Activated CD8-positive, alpha-beta memory T cell treated with anti-CD3 and anti-CD28 coated beads, Interleukin-2, amount 10 ng/mL, durations not matched to agents 7 days and 5 days (primary cell): ENCODE measurements around the gene SLC39A7. TPM values are rescaled to one million over a fixed set of nuclear protein-coding genes. Genes with fewer than 3 reads are reported as not detected.
"Not testable (repeated sequence)": the region's sequence is repeated elsewhere in the genome, so short reads cannot be mapped to it uniquely, and the experiment has no call there.

Experiments
- ATAC-seq: fragments of 150-1000 bp; cut with Tn5 transposase; one replicate; pipeline ENCODE4 v1.10.0; 2021; ENCODE audit warnings: moderate library complexity
- CTCF ChIA-PET: fragments of 350-600 bp; sonication (Branson Sonifier 250); formaldehyde crosslinking; loops from one replicate; lab custom pipeline; 2021; ENCODE audit warnings: antibody characterized with exemption; lab: Charles Lee
- DNase-seq: peaks from one replicate; pipeline ENCODE4 v3.0.0-alpha.2; 2020
- H3K27ac Mint-ChIP-seq: one replicate; pipeline ENCODE4 v1.8.0; 2021; ENCODE audit warnings: mild to moderate bottlenecking, mixed read lengths
- H3K27me3 Mint-ChIP-seq: one replicate; pipeline ENCODE4 v1.8.0; 2021; ENCODE audit warnings: mixed read lengths
- H3K36me3 Mint-ChIP-seq: one replicate; pipeline ENCODE4 v1.8.0; 2021; ENCODE audit warnings: mild to moderate bottlenecking, mixed read lengths
- H3K4me1 Mint-ChIP-seq: one replicate; pipeline ENCODE4 v1.8.0; 2021; ENCODE audit warnings: mixed read lengths
- H3K4me3 Mint-ChIP-seq: one replicate; pipeline ENCODE4 v1.8.0; 2021; ENCODE audit warnings: mild to moderate bottlenecking, moderate library complexity, mixed read lengths
- H3K9me3 Mint-ChIP-seq: one replicate; pipeline ENCODE4 v1.8.0; 2022; ENCODE audit warnings: low read depth, mixed read lengths
- total RNA-seq, 2 experiments: library from RNA; stranded (reverse); gene quantifications; one replicate each; pipeline ENCODE4 v1.2.3, GENCODE V29; 2021

Gene SLC39A7
- total RNA-seq, 2 experiments from 2014 or later: 50.1 to 63.9 TPM

GRCh38 chr6:33226503-33227120 lies 25.9 kb downstream of the SLC39A7 start:
- H3K36me3 Mint-ChIP-seq, H3K4me3 Mint-ChIP-seq, DNase-seq, H3K9me3 Mint-ChIP-seq, ATAC-seq, H3K27ac Mint-ChIP-seq, H3K4me1 Mint-ChIP-seq: not testable (repeated sequence)
- peaks cover 50% of the 10 kb centered on the region for H3K27me3 Mint-ChIP-seq
- CTCF ChIA-PET: interaction anchor here (0.5 to 1.6 kb wide), 3 partner anchors 11 to 21 kb away, joined by 3 to 5 read pairs (median 4); no protein-coding TSS in a partner anchor

DNA sequence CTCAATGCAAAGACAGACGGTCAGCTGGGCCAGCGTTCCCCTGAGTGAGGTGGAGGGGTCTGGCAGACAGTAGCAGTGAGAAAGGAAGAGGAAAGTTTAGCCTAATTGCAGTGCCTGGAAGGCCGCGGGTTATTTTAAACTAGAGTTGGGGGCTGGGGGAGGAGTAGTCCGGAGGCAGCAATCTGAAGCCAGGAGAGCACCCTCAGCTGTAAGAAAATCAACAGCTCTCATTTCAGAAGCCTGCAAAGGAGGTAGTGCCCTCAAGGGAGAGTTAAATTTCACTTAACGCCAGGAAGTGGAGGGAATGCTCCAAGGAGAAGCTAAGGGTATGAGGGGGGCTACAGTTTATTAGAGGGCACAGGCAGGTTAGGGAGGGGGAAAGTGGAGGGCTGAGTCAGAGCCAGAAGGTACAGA lies 34.6 kb downstream of the SLC39A7 start:
- no peaks in the 10 kb centered on the region for H3K36me3 Mint-ChIP-seq

DNA sequence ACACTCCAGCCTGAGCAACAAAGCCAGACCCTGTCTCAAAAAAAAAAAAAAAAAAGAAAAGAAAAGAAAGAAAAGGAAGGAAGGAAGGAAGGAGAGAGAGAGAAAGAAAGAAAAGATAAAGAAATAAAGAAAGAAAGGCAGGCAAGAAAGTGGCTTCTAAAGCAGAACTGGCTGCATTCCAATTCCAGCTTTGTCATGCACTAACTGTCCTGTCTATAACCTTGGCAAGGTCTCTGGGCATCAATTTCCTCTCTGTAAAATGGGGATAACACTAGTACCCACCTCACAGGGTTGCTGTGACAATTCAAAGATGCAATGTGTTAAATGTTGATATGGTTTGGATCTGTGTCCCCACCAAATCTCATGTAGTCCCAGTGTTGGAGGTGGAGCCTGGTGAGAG lies 35.7 kb downstream of the SLC39A7 start:
- Mint-ChIP-seq H3K4me1 (peaks cover 2% of the 10 kb centered on the region), H3K27ac (no peak overlapping the region), H3K27me3 (peaks cover 45% of the 10 kb centered on the region), H3K9me3 (no peaks in the 10 kb centered on the region), H3K4me3 (no peak overlapping the region), H3K36me3 (no peaks in the 10 kb centered on the region)
- DNase-seq (no peak), ATAC-seq (no peak)
- CTCF ChIA-PET: interaction anchor here (0.7 kb wide), 1 partner anchor 38 kb away, joined by 3 read pairs; no protein-coding TSS in a partner anchor

More for the DNA sequence above, 34.6 kb downstream of the SLC39A7 start:
- Mint-ChIP-seq H3K9me3 (no peaks in the 10 kb centered on the region), H3K27me3 (peaks cover 42% of the 10 kb centered on the region), H3K27ac (no peak overlapping the region), H3K4me3 (no peak overlapping the region), H3K4me1 (no peaks in the 10 kb centered on the region)
- DNase-seq (no peak), ATAC-seq (no peak)
- CTCF ChIA-PET: interaction anchor here (1.0 kb wide), 1 partner anchor 13 kb away, joined by 3 read pairs; no protein-coding TSS in a partner anchor

- Mint-ChIP-seq H3K36me3 (no peaks in the 10 kb centered on the region), H3K4me3 (no peak overlapping the region), H3K27ac (no peak overlapping the region), H3K9me3 (no peaks in the 10 kb centered on the region), H3K27me3 (peaks cover 45% of the 10 kb centered on the region), H3K4me1 (peaks cover 6% of the 10 kb centered on the region)
- no peak for ATAC-seq
- CTCF ChIA-PET: interaction anchor here (0.7 to 1.2 kb wide), 2 partner anchors 10 to 39 kb away, joined by 3 to 4 read pairs; no protein-coding TSS in a partner anchor
- no peak for DNase-seq
Measured at GRCh38 chr6:33236852-33237251, 36.2 kb downstream of the SLC39A7 start.

- no peak overlapping the region for H3K27ac Mint-ChIP-seq
- no peaks in the 10 kb centered on the region for H3K9me3 Mint-ChIP-seq
- no peak for DNase-seq
- no peaks in the 10 kb centered on the region for H3K36me3 Mint-ChIP-seq
- H3K4me1 Mint-ChIP-seq: peaks cover 12% of the 10 kb centered on the region
- CTCF ChIA-PET: interaction anchor here (1.0 to 1.4 kb wide), 4 partner anchors 11 to 113 kb away, joined by 3 to 5 read pairs (median 4); no protein-coding TSS in a partner anchor
- no peak overlapping the region for H3K4me3 Mint-ChIP-seq
- ATAC-seq: no peak
- H3K27me3 Mint-ChIP-seq: peaks cover 48% of the 10 kb centered on the region
Measured at GRCh38 chr6:33237741-33238140, 37.1 kb downstream of the SLC39A7 start.

DNA sequence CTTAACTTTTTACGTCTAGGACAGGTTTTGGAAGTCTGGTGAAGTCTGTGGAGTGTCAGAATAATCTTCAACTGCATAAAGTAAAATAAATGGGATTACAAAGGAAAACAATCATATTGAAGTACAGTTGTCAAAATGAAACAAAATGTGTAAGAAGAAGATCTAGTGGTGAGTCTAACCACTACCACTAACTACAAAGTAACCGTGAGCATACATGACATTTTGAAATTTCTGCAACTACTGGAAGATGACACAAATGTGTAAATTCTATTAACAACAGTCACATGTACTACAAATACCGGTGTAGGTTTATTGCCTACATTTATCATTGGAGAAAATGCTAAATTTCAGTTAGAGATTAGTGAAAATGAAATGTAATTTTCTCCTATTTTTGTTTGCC lies 41.3 kb downstream of the SLC39A7 start:
- H3K27ac Mint-ChIP-seq: no peak overlapping the region
- DNase-seq: no peak
- ATAC-seq: peak; percentile 75
- H3K9me3 Mint-ChIP-seq: no peaks in the 10 kb centered on the region
- peak overlapping the region; percentile 25 for H3K4me3 Mint-ChIP-seq
- peaks cover 12% of the 10 kb centered on the region for H3K4me1 Mint-ChIP-seq
- no peaks in the 10 kb centered on the region for H3K36me3 Mint-ChIP-seq
- H3K27me3 Mint-ChIP-seq: peaks cover 44% of the 10 kb centered on the region
- CTCF ChIA-PET: interaction anchor here (2.1 to 2.2 kb wide), 2 partner anchors 80 to 124 kb away, joined by 5 to 6 read pairs; no protein-coding TSS in a partner anchor

- peaks cover 16% of the 10 kb centered on the region for H3K4me1 Mint-ChIP-seq
- H3K27me3 Mint-ChIP-seq: peaks cover 36% of the 10 kb centered on the region
- DNase-seq: no peak
- no peak for ATAC-seq
- no peaks in the 10 kb centered on the region for H3K9me3 Mint-ChIP-seq
- H3K4me3 Mint-ChIP-seq: no peak overlapping the region
- CTCF ChIA-PET: interaction anchor here (0.7 to 2.1 kb wide), 5 partner anchors 23 to 117 kb away, joined by 3 to 6 read pairs (median 3); no protein-coding TSS in a partner anchor
- H3K36me3 Mint-ChIP-seq: no peaks in the 10 kb centered on the region
- no peak overlapping the region for H3K27ac Mint-ChIP-seq
Measured at GRCh38 chr6:33243476-33243875, 42.8 kb downstream of the SLC39A7 start.

DNA sequence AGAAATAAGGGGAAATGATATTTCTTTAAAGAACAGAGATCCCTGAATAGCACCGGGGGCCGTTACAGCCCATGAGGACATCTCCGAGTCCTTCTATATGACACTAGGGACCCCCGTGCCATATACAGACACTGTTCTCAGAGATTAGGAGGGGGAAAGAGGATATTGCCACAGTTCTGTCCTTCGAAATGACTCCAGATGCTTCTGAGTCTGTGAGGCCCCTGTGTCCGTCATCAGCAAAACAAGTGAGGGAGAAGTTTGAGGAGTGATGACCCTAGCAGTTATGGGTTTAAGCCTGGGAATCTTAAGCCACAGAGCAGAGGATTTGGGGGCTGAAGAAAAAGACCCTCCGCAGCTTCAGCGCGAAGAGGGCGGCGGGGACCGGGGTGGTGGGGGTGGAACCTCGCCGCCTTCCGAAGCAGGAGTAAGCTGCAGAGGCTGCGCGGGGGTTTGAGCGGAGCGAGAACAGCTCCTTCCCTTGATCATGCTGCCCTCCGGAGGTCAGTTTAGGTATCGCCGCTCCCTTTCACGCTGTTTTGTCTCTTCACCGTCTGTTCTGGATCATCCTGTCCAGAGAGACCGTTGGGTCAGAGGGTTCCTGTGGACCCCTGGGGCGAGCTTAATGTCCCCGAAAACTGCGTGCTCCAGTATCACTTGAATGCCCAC lies 47.4 kb downstream of the SLC39A7 start:
- ATAC-seq (peak; percentile 42), DNase-seq (peak; percentile 95)
- peak overlapping the region; percentile 90 for H3K4me3 Mint-ChIP-seq
- H3K9me3 Mint-ChIP-seq: no peaks in the 10 kb centered on the region
- peaks cover 15% of the 10 kb centered on the region for H3K27me3 Mint-ChIP-seq
- H3K27ac Mint-ChIP-seq: peak overlapping the region; percentile 94
- peaks cover 21% of the 10 kb centered on the region for H3K36me3 Mint-ChIP-seq
- H3K4me1 Mint-ChIP-seq: peaks cover 37% of the 10 kb centered on the region
- CTCF ChIA-PET: interaction anchor here (0.5 to 6.2 kb wide), 47 partner anchors 8 to 410 kb away, joined by 3 to 108 read pairs (median 5); partner anchors contain the start of genes B3GALT4, HLA-DMA, HLA-DPA1 and HLA-DPB1

GRCh38 chr6:33248643-33248931 lies 47.9 kb downstream of the SLC39A7 start:
- Mint-ChIP-seq H3K36me3 (peaks cover 21% of the 10 kb centered on the region), H3K4me3 (peak overlapping the region; percentile 90), H3K9me3 (no peaks in the 10 kb centered on the region), H3K27ac (peak overlapping the region; percentile 94), H3K4me1 (peaks cover 37% of the 10 kb centered on the region), H3K27me3 (peaks cover 11% of the 10 kb centered on the region)
- DNase-seq (peak; percentile 66), ATAC-seq (peak; percentile 8)
- CTCF ChIA-PET: interaction anchor here (0.8 to 6.2 kb wide), 44 partner anchors 8 to 410 kb away, joined by 3 to 108 read pairs (median 6); partner anchors contain the start of genes B3GALT4, HLA-DMA, HLA-DPA1 and HLA-DPB1

DNA sequence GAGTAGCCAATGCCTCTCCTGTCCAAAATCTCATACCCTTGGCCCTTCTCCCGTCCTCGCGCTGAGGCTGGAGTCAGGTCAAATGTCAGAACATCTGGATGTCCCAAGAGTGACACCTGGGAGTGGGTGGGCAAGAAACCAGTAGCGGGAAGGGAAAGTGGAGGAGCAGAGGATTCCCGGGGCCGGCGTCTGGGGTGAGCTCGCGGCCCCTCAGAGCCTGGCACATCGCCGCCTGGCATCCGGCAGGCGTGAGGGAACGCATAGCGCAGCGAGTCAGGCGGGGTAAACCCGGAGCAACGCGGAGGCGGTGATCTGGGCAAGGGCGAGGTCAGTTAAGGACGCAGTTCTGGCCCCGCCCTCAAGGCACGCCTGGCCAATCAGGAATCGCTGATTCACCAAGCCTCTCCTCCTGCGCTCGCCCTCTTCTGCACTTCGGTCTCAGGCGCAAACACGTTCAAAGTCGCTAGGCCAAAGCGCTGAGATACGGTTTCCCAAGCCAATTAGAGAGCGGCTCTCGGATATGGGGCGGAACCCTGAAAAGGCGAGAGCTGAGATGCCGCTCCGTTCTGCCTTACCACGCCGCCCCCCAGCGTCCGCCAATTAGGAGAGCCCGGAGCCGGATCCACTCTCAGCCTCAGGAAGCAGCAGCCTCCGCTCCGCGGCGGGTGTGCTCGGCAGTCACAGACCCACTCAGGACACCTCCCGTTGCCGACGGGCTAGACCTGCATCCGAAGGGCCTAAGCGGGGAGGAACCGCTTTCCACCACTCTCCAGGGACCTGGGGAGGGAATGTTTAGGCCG lies 48.5 kb downstream of the SLC39A7 start:
- Mint-ChIP-seq H3K4me1 (peaks cover 37% of the 10 kb centered on the region), H3K36me3 (peaks cover 21% of the 10 kb centered on the region), H3K9me3 (no peaks in the 10 kb centered on the region), H3K27me3 (peaks cover 10% of the 10 kb centered on the region), H3K4me3 (peak overlapping the region; percentile 90), H3K27ac (peak overlapping the region; percentile 94)
- CTCF ChIA-PET: interaction anchor here (0.8 to 6.2 kb wide), 41 partner anchors 9 to 411 kb away, joined by 3 to 108 read pairs (median 6); partner anchors contain the start of genes B3GALT4, HLA-DPA1, HLA-DPB1 and HSD17B8
- DNase-seq (peak; percentile 99), ATAC-seq (peak; percentile 93)

DNA sequence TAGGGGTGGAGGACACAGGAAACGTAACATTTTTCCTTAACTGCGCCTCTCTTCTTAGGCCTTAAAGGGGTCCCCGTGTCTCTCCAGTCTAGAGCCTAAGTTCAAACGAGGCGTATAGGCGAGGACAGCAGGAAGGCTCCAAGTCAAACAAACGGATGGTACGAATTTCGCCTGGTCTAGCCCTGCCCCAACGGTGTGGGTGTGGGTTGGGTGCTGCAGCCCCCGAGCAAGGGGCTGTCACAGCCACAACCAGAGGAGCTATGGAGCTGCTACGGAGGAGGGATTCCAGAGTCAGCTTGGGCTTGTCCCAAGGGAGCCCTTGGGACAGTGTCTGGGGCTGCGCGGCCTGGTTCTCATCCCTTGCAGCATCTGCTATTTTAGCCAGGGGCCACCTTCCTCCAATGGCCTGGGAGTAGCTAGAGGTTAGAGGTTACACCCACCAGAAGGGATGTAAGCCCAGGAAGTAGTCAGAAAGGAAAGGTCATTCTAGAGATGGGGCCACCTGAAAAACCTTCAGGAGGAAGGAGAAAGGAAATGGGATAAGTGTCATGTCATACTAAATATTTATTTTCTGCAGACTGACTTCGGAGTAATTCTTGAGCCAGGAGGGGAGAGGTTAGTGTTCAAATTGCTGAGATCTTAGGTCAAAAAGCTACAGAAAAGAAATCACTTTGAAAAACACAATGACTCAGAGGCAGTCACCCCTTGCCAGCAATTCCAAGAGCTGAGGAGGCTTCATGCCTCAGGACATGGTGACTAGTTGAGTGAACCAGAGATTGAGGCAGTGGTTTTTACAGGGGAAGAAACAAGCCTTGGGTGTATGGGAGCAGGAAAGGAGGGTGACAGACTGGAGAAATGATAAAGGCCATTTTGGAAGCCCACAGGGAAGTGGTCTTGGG lies 49.3 kb downstream of the SLC39A7 start:
- peak; percentile 48 for DNase-seq
- Mint-ChIP-seq H3K27ac (peak overlapping the region; percentile 94), H3K27me3 (peaks cover 10% of the 10 kb centered on the region), H3K4me1 (peaks cover 37% of the 10 kb centered on the region), H3K4me3 (peak overlapping the region; percentile 90), H3K36me3 (peaks cover 24% of the 10 kb centered on the region), H3K9me3 (no peaks in the 10 kb centered on the region)
- CTCF ChIA-PET: interaction anchor here (0.8 to 6.2 kb wide), 15 partner anchors 10 to 411 kb away, joined by 3 to 108 read pairs (median 21); partner anchors contain the start of genes B3GALT4, HSD17B8, PFDN6 and RING1
- no peak for ATAC-seq

GRCh38 chr6:33250731-33251130 lies 50.1 kb downstream of the SLC39A7 start:
- CTCF ChIA-PET: interaction anchor here (1.5 to 5.2 kb wide), 6 partner anchors 20 to 112 kb away, joined by 4 to 46 read pairs (median 27); partner anchors contain the start of genes B3GALT4, RING1, RPS18 and RXRB
- ATAC-seq (no peak), DNase-seq (no peak)
- H3K36me3 Mint-ChIP-seq: peaks cover 27% of the 10 kb centered on the region
- peak overlapping the region; percentile 94 for H3K27ac Mint-ChIP-seq
- no peak overlapping the region for H3K4me3 Mint-ChIP-seq
- no peaks in the 10 kb centered on the region for H3K9me3 Mint-ChIP-seq
- peaks cover 10% of the 10 kb centered on the region for H3K27me3 Mint-ChIP-seq
- peaks cover 38% of the 10 kb centered on the region for H3K4me1 Mint-ChIP-seq
